Esophagus muscularis mucosa (tissue), 4 donors: ENCODE data around the gene GPR42. TPM values are rescaled to one million over a fixed set of nuclear protein-coding genes. Genes with fewer than 3 reads are reported as not detected.
A peak's percentile ranks its signal among the peaks of the same experiment; 100 is the strongest.

Source experiments
- DNase-seq: peaks from one replicate; pipeline ENCODE4 v3.0.0-alpha.2; 2017; ENCODE audit errors: extremely low spot score
- H3K27ac ChIP-seq, 4 donors: fragments of 200-600 bp; sonication (generic); replicated peaks in 1 of 4; 1 replicate in 3 of 4; 2 replicates in 1 of 4; pipeline ENCODE4 v1.5.1; 2016 to 2019; ENCODE audit warnings: mild to moderate bottlenecking in 1 of 4
- H3K27me3 ChIP-seq, 4 donors: fragments of 200-600 bp; sonication (generic); one replicate each; pipeline versions ENCODE4 v1.5.1 to v1.6.0; 2016 to 2019
- H3K36me3 ChIP-seq, 4 donors: fragments of 200-600 bp; sonication (generic); one replicate each; pipeline ENCODE4 v1.5.1; 2016 to 2019
- H3K4me1 ChIP-seq, 4 donors: fragments of 200-600 bp; sonication (generic); one replicate each; pipeline ENCODE4 v1.5.1; 2016 to 2019
- H3K4me3 ChIP-seq, 4 donors: fragments of 200-600 bp; sonication (generic); 1 replicate in 2 of 4; 2 replicates in 2 of 4; pipeline ENCODE4 v1.5.1; 2016 to 2019; ENCODE audit warnings: mild to moderate bottlenecking in 4 of 4, moderate library complexity in 1 of 4
- H3K9me3 ChIP-seq, 4 donors: fragments of 200-600 bp; sonication (generic); 1 replicate in 3 of 4; 2 replicates in 1 of 4; pipeline ENCODE4 v1.5.1; 2016 to 2019
- EP300 ChIP-seq: sonication (generic); formaldehyde crosslinking; IDR thresholded peaks from one replicate; pipeline ENCODE4 v1.6.1; 2017; ENCODE audit warnings: antibody characterized with exemption
- POLR2A ChIP-seq: fragments of 450-650 bp; IDR thresholded peaks from one replicate; pipeline ENCODE4 v1.6.1; 2017; ENCODE audit warnings: antibody characterized with exemption, moderate library complexity, mild to moderate bottlenecking, low read depth
- POLR2AphosphoS5 ChIP-seq, 2 donors: sonication (generic); formaldehyde crosslinking; IDR thresholded peaks; one replicate each; pipeline ENCODE4 v1.6.1; 2017; ENCODE audit warnings: antibody characterized with exemption in 2 of 2
- WGBS: methylation state at CpG from one replicate; pipeline ENCODE4 v1.1.5; 2018; 5-methylcytosine and 5-hydroxymethylcytosine counted together
- intact Hi-C: fragments of 100-400 bp; cut with DNase I; formaldehyde crosslinking; loops from one replicate; pipeline ENCODE4 v1.15.1; 2023
- total RNA-seq, 4 donors: library from RNA; depleted of rRNA; stranded (reverse); fragments of >200 nt; gene quantifications; one replicate each; pipeline versions ENCODE4 v1.1.0 to v1.2.1, GENCODE V29; 2016
- TF ChIP-seq, protein P1 (sequence below), 3 experiments: fragments of 200-600 bp in 2 of 3; fragments of 450-650 bp in 1 of 3; sonication (generic) in 2 of 3; IDR thresholded peaks; one replicate each; pipeline ENCODE4 v1.5.1; 2017 to 2019; ENCODE audit warnings: antibody characterized with exemption in 3 of 3, mild to moderate bottlenecking in 2 of 3, moderate library complexity in 1 of 3

GPR42 gene
- total RNA-seq, 4 donors from 2014 or later: 0.17 TPM; not detected in 3

DNA sequence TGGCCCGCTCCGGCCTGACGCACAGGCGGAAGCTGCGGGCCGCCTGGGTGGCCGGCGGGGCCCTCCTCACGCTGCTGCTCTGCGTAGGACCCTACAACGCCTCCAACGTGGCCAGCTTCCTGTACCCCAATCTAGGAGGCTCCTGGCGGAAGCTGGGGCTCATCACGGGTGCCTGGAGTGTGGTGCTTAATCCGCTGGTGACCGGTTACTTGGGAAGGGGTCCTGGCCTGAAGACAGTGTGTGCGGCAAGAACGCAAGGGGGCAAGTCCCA is 18.8 kb upstream of the GPR42 start:
- TF ChIP-seq EP300: no peak
- TF ChIP-seq, protein P1, sequence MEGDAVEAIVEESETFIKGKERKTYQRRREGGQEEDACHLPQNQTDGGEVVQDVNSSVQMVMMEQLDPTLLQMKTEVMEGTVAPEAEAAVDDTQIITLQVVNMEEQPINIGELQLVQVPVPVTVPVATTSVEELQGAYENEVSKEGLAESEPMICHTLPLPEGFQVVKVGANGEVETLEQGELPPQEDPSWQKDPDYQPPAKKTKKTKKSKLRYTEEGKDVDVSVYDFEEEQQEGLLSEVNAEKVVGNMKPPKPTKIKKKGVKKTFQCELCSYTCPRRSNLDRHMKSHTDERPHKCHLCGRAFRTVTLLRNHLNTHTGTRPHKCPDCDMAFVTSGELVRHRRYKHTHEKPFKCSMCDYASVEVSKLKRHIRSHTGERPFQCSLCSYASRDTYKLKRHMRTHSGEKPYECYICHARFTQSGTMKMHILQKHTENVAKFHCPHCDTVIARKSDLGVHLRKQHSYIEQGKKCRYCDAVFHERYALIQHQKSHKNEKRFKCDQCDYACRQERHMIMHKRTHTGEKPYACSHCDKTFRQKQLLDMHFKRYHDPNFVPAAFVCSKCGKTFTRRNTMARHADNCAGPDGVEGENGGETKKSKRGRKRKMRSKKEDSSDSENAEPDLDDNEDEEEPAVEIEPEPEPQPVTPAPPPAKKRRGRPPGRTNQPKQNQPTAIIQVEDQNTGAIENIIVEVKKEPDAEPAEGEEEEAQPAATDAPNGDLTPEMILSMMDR (IDR thresholded peaks at IDR 0.05): no peak
- no peak for TF ChIP-seq POLR2AphosphoS5 (IDR thresholded peaks at IDR 0.05)
- TF ChIP-seq POLR2A: no peak

DNA sequence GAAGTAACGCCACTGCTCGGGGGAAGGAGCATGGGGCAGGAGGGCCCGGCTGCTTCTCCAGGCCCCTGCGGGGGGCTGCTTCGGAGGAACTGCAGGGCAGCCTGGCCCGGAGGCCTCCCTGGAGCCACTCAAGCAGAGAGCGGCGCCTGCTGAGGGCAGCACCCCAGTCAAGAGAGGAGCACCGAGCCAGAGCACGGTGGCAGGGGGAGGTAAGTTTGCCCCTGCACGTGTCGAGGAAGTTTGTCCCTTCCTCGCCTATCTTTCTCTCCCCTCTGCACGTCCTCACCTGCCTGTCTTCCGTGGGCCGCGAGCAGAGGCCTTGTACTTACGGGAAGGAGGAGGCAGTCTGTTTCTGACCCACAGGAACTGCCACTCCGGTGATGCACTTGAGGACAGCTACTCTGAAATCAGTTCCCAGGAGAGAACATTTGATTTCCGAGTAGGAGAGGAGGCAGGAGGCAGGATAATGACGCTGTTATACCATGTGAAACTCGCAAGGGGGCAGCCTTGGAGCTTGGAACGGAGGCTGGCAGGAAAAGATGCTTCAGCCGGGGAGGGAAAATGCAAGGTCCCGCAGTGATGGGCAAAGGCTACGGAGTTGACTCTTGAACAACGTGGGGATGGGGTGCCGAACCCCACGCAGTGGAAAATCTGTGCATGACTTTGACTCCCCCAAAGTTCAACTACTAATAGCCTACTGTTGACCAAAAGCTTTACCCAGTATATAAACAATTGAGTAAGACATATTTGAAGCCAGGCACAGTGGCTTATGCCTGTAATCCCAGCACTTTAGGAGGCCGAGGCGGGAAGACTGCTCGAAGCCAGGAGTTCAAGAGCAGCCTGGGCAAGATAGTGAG is 18.2 kb upstream of the GPR42 start:
- TF ChIP-seq, protein P1 (IDR thresholded peaks at IDR 0.05): peak; percentile 44 to 64 (median 55)
- no peak for TF ChIP-seq POLR2A
- Histone ChIP-seq H3K4me3 (no peak overlapping the region), H3K4me1 (peaks cover 0 to 3% (median 0%) of the 10 kb centered on the region in 4 donors), H3K36me3 (no peaks in the 10 kb centered on the region), H3K9me3 (no peaks in the 10 kb centered on the region), H3K27ac (no peak overlapping the region), H3K27me3 (peaks cover 0 to 67% (median 0%) of the 10 kb centered on the region in 4 donors)
- DNase-seq: no peak
- 37% methylated on average over 26 of the region's 32 CpGs for WGBS
- intact Hi-C loops: loop anchor here (5.0 kb wide), 1 partner anchor 140 kb away; the partner anchor contains the start of gene KRTDAP

More for the DNA sequence above, 18.8 kb upstream of the GPR42 start:
- WGBS: 81% methylated on average over 10 of the region's 18 CpGs
- intact Hi-C loops: loop anchor here (5.0 kb wide), 1 partner anchor 140 kb away; the partner anchor contains the start of gene KRTDAP
- Histone ChIP-seq H3K4me3 (no peak overlapping the region), H3K36me3 (no peaks in the 10 kb centered on the region), H3K4me1 (peaks cover 0 to 3% (median 0%) of the 10 kb centered on the region in 4 donors), H3K27me3 (peaks cover 0 to 64% (median 0%) of the 10 kb centered on the region in 4 donors), H3K27ac (no peak overlapping the region), H3K9me3 (no peaks in the 10 kb centered on the region)
- no peak for DNase-seq

DNA sequence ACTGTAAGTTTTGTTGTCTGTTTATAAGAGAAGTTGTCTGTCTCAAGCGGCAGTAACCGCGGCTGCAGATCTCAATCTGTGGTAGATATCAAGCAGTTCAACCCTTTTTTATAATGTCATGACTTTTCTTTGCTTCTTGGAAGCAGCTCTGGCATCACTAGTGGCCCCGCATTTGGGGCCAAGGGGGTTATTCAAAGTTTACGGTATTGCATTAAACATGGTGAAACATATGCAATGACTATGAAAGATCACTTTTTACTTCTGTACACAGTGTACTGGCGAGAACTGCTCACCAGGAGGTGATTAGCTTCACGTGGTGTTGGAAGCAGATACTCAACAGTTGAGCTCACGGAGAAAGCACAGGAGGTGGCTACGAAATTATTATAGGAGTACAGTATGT is 17.2 kb upstream of the GPR42 start:
- TF ChIP-seq, protein P1 (IDR thresholded peaks at IDR 0.05): no peak
- TF ChIP-seq POLR2A (no peak), POLR2AphosphoS5 (IDR thresholded peaks at IDR 0.05) (no peak), EP300 (no peak)
- no peak for DNase-seq
- intact Hi-C loops: loop anchor here (5.0 kb wide), 1 partner anchor 139 kb away; the partner anchor contains the start of gene KRTDAP
- Histone ChIP-seq H3K36me3 (no peaks in the 10 kb centered on the region), H3K4me3 (no peak overlapping the region), H3K27me3 (peaks cover 0 to 73% (median 0%) of the 10 kb centered on the region in 4 donors), H3K27ac (no peak overlapping the region), H3K4me1 (peaks cover 0 to 3% (median 0%) of the 10 kb centered on the region in 4 donors), H3K9me3 (no peaks in the 10 kb centered on the region)
- WGBS: 70% methylated on average over 9 of the region's 9 CpGs

DNA sequence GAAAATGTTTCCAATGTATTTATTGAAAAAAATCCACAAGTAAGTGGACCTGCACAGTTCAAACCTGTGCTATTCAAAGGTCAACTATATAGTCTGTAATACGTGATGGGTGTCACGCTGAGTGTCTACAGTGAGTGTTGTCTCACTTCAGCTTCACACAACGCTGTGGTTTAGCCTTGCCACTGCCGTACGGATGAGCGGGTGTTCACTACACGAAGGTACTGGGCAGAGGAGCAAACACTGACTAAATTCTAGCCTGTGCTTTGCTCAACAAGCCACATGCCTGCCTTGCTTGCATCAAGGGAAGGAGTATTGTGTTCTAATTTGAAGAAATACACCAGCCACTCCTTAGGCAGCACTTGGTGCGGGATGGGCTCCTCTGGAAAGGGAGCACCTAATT is 16.0 kb upstream of the GPR42 start:
- WGBS: 88% methylated on average over 8 of the region's 8 CpGs
- Histone ChIP-seq H3K36me3 (no peaks in the 10 kb centered on the region), H3K9me3 (no peaks in the 10 kb centered on the region), H3K27me3 (peaks cover 0 to 65% (median 0%) of the 10 kb centered on the region in 4 donors), H3K4me1 (peaks cover 0 to 3% (median 0%) of the 10 kb centered on the region in 4 donors), H3K27ac (no peak overlapping the region), H3K4me3 (no peak overlapping the region)
- no peak for DNase-seq
- TF ChIP-seq, protein P1 (IDR thresholded peaks at IDR 0.05): no peak
- TF ChIP-seq POLR2AphosphoS5 (IDR thresholded peaks at IDR 0.05) (no peak), POLR2A (no peak), EP300 (no peak)
- intact Hi-C loops: loop anchor here (5.0 kb wide), 1 partner anchor 137 kb away; the partner anchor contains the start of gene KRTDAP
